Panc1 (cell line): ENCODE data around the gene CCDC40. TPM values are rescaled to one million over a fixed set of nuclear protein-coding genes. Genes with fewer than 3 reads are reported as not detected.

Experiments
- ATAC-seq: fragments of 200-7000 bp; cut with Tn5 transposase; 2 replicates; pipeline ENCODE4 v1.9.1; 2020; ENCODE audit warnings: mild to moderate bottlenecking, moderate library complexity
- BruUV-seq: library from RNA; stranded (reverse); fragments of 400-500 nt; replicated peaks from 2 replicates; lab custom pipeline; 2021; lab: Mats Ljungman, UMichigan
- CTCF ChIA-PET: fragments of 300-600 bp; sonication (Branson Sonifier 250); formaldehyde crosslinking; loops from one replicate; lab custom pipeline; 2022; ENCODE audit warnings: antibody characterized with exemption; lab: Charles Lee
- POLR2A ChIA-PET: fragments of 300-600 bp; sonication (Branson Sonifier 250); formaldehyde crosslinking; loops from one replicate; lab custom pipeline; 2022; ENCODE audit warnings: antibody characterized with exemption; lab: Charles Lee
- DNase-seq: peaks from one replicate; pipeline ENCODE4 v3.0.0-alpha.2; 2010; ENCODE audit warnings: low read depth, low spot score
- H3K27ac ChIP-seq: 2 replicates; pipeline ENCODE4 v1.5.1; 2011; ENCODE audit warnings: mild to moderate bottlenecking, low read length, inconsistent platforms
- H3K27me3 ChIP-seq: fragments of 200-500 bp; sonication (Bioruptor generic); 2 replicates; pipeline ENCODE4 v1.6.0; 2014; ENCODE audit warnings: low read length, inconsistent platforms; ENCODE audit not compliant: control insufficient read depth, insufficient read depth
- H3K36me3 ChIP-seq: fragments of 200-500 bp; sonication (Bioruptor generic); 2 replicates; pipeline ENCODE4 v1.5.1; 2014; ENCODE audit warnings: inconsistent platforms, mild to moderate bottlenecking, low read length, moderate library complexity; ENCODE audit not compliant: control insufficient read depth, insufficient read depth
- H3K4me1 ChIP-seq: 2 replicates; pipeline ENCODE4 v1.5.1; 2011; ENCODE audit warnings: inconsistent platforms, mild to moderate bottlenecking, low read length, moderate library complexity; ENCODE audit not compliant: control insufficient read depth, insufficient read depth
- H3K4me3 ChIP-seq, 2 experiments: 2 replicates each; pipeline ENCODE4 v1.5.1; 2011 to 2012; ENCODE audit warnings: low read depth in 2 of 2, low read length in 2 of 2, mild to moderate bottlenecking in 2 of 2, inconsistent platforms in 1 of 2, moderate library complexity in 1 of 2
- H3K9me3 ChIP-seq: fragments of 200-500 bp; sonication (Bioruptor generic); 2 replicates; pipeline ENCODE4 v1.5.1; 2014; ENCODE audit warnings: low read depth, mild to moderate bottlenecking, inconsistent platforms, low read length, moderate library complexity; ENCODE audit not compliant: control insufficient read depth, insufficient read depth
- POLR2AphosphoS5 ChIP-seq: IDR thresholded peaks from 2 replicates; pipeline ENCODE4 v1.6.1; 2012; ENCODE audit warnings: mild to moderate bottlenecking, low read depth, low read length, moderate library complexity
- REST ChIP-seq, 2 experiments: IDR thresholded peaks; 2 replicates each; pipeline ENCODE4 v1.6.1; 2011 to 2012; ENCODE audit warnings: low read depth in 2 of 2, control low read depth in 1 of 2, low read length in 1 of 2, mild to moderate bottlenecking in 1 of 2, moderate library complexity in 1 of 2; ENCODE audit not compliant: insufficient read depth in 1 of 2
- SIN3A ChIP-seq: IDR thresholded peaks from 2 replicates; pipeline ENCODE4 v1.6.1; 2012; ENCODE audit warnings: low read depth, mild to moderate bottlenecking, low read length, moderate library complexity, borderline replicate concordance; ENCODE audit not compliant: insufficient read depth
- TCF7L2 ChIP-seq: IDR thresholded peaks from 2 replicates; pipeline ENCODE4 v1.6.1; 2011; ENCODE audit warnings: mild to moderate bottlenecking, low read depth, low read length, inconsistent platforms
- in situ Hi-C: cut with HindIII; loops from 2 replicates; pipeline ENCODE4 v1.10.0; 2016; ENCODE audit warnings: low sequenced_read_pairs, low pct_unique_long_range_greater_than_20kb
- intact Hi-C: fragments of 100-400 bp; cut with micrococcal nuclease; formaldehyde crosslinking; loops from one replicate; pipeline ENCODE4 v1.10.0; 2022; ENCODE audit not compliant: unreplicated experiment
- total RNA-seq: library from RNA; stranded (reverse); gene quantifications from one replicate; pipeline ENCODE4 v1.2.1, GENCODE V29; 2021; ENCODE audit not compliant: unreplicated experiment
- TF ChIP-seq, protein P1 (sequence below): fragments of 450-650 bp; IDR thresholded peaks from 2 replicates; pipeline ENCODE4 v1.5.1; 2017; ENCODE audit warnings: mild to moderate bottlenecking

Gene CCDC40
- total RNA-seq, 1 experiment from 2014 or later: 18.0 TPM

DNA sequence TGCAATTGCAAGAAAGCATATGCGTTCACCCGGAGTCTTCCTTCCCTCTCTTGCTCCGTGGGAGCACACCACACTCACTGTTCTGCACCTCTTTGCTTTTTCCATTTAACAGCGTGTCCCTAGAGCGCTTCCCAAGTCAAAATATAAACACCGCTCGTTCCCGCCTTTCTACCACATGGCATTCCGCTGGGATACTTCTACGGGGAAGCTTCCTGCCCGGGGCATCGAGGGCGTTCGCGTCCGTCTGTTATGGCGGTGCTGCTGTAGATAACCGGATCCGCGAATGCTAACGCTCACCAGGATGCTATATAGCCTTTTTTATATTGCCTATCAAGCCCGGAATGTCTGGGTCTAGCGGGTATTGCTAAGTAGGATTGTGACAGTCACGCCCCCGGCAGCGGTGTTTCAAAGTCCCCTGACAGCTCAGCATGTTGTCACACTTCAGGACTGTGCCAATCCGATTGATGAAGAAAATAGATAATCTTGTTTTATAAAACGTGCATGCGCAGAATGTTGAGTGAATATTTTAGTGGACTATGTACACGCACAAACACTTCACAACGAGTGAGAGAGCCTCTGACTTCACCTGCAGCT lies 31.0 kb downstream of the CCDC40 start:
- POLR2A ChIA-PET: no interaction called here
- in situ Hi-C loops: no loop called here
- ATAC-seq (no peak), DNase-seq (no peak)
- intact Hi-C loops: no loop called here
- no TSS peak for BruUV-seq
- Histone ChIP-seq H3K36me3 (no peaks in the 10 kb centered on the region), H3K27ac (no peak overlapping the region; the same call in 1 of the 2 replicates), H3K4me3 (no peak overlapping the region), H3K4me1 (peaks cover 44% of the 10 kb centered on the region), H3K9me3 (no peaks in the 10 kb centered on the region), H3K27me3 (no peaks in the 10 kb centered on the region)
- no peak for TF ChIP-seq POLR2AphosphoS5
- no peak for TF ChIP-seq SIN3A
- TF ChIP-seq REST (IDR thresholded peaks at IDR 0.05; ENCODE audit: insufficient read depth in 1 of 2, low read depth in 2 of 2, low read length in 1 of 2): no peak
- TF ChIP-seq TCF7L2: no peak
- TF ChIP-seq, protein P1, sequence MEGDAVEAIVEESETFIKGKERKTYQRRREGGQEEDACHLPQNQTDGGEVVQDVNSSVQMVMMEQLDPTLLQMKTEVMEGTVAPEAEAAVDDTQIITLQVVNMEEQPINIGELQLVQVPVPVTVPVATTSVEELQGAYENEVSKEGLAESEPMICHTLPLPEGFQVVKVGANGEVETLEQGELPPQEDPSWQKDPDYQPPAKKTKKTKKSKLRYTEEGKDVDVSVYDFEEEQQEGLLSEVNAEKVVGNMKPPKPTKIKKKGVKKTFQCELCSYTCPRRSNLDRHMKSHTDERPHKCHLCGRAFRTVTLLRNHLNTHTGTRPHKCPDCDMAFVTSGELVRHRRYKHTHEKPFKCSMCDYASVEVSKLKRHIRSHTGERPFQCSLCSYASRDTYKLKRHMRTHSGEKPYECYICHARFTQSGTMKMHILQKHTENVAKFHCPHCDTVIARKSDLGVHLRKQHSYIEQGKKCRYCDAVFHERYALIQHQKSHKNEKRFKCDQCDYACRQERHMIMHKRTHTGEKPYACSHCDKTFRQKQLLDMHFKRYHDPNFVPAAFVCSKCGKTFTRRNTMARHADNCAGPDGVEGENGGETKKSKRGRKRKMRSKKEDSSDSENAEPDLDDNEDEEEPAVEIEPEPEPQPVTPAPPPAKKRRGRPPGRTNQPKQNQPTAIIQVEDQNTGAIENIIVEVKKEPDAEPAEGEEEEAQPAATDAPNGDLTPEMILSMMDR: no peak
- CTCF ChIA-PET: no interaction called here

DNA sequence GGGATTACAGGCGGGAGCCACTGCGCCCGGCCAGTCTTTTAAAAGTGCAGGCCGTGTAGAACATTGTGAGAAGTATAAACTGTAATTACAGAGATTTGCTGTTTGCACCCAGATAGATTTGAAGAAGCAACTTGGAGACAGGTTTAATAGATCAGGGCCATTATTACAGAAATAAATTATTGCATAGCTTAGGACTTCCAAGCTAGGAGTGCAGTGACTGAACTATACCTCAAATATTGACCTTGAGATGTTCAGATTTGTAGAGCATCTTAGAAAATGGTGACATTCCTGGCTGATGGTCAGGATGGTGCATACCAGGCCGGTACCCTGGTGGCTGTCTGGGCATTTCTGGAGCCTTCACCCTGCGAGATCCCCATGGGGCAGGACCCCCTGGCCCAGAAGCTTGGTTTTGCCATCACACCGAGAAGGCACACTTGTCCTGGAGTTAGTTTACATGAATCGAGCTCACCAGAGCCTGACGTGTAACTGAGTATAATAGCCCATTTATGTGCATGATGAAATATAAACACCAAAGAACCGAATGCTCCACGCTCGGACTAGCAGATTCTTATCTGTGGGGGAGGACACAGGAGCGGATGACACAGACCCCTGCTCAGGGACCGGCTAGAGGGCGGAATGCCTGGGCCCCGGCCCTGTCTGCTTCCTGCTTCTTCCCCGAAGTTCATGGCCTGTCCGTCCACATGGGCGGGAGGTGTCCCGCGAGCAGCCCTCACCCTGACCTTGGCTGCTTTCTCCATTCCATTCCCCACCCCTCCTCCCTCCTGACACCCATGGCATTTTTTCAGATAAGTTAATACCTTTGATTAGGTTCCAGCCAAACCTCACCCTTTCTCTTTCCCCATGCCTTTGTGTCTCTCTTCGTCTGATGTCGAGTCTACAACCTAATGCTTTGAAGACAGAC lies 32.1 kb downstream of the CCDC40 start:
- intact Hi-C loops: no loop called here

More for the DNA sequence above, 32.1 kb downstream of the CCDC40 start:
- TF ChIP-seq TCF7L2 (peak; percentile 92), REST (IDR thresholded peaks at IDR 0.05; ENCODE audit: insufficient read depth in 1 of 2, low read depth in 2 of 2, low read length in 1 of 2) (no peak), SIN3A (no peak), POLR2AphosphoS5 (peak; percentile 37; the same call in 1 of the 2 replicates)
- Histone ChIP-seq H3K4me3 (no peak overlapping the region), H3K36me3 (no peaks in the 10 kb centered on the region), H3K27ac (peak overlapping the region; percentile 80), H3K4me1 (peaks cover 44% of the 10 kb centered on the region), H3K27me3 (no peaks in the 10 kb centered on the region), H3K9me3 (no peaks in the 10 kb centered on the region)
- ChIA-PET POLR2A (interaction anchor here (0.5 kb wide), 1 partner anchor 258 kb away, joined by 3 read pairs; no protein-coding TSS in a partner anchor), CTCF (interaction anchor here (0.7 kb wide), 1 partner anchor 293 kb away, joined by 3 read pairs; no protein-coding TSS in a partner anchor)
- BruUV-seq: no TSS peak
- peak; percentile 35 for ATAC-seq
- in situ Hi-C loops: no loop called here
- no peak for DNase-seq
